SU-DHL-6 (cell line): Measurements from ENCODE around the gene GRIK1.

ENCODE experiments used
- EZH2phosphoT487 ChIP-seq: fragments of 200-600 bp; sonication (generic), shearing (Covaris generic); conservative IDR thresholded peaks from 2 replicates; pipeline ENCODE4 v1.6.1; 2018; ENCODE audit warnings: mild to moderate bottlenecking, antibody characterized with exemption, low read length, moderate library complexity, mixed read lengths
- TF ChIP-seq, protein P1 (sequence below): fragments of 200-600 bp; sonication (generic); IDR thresholded peaks from one replicate; pipeline ENCODE4 v1.5.1; 2017; ENCODE audit warnings: antibody characterized with exemption, mild to moderate bottlenecking, low read length, moderate library complexity; ENCODE audit not compliant: insufficient read depth, poor library complexity, severe bottlenecking

DNA sequence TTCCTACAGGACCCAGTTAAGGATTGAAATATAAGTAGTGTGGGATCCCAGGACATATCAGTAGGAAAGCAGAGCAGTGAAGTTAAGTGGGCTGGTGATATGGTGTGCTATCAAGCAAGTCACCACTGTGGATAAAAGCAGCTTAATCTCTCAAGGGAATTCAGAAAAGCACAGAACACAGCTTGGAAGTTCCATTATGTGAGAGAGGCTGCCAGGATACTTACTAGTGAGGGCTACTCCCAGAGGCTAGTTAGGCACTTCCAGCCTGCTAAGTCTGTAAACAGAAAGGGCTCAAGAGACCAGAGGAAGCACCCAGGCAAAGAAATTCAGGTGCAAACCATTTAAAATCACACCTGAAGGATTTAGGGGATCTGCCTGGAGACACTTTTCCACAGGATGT, 18.8 kb upstream of the GRIK1 start:
- TF ChIP-seq, protein P1, sequence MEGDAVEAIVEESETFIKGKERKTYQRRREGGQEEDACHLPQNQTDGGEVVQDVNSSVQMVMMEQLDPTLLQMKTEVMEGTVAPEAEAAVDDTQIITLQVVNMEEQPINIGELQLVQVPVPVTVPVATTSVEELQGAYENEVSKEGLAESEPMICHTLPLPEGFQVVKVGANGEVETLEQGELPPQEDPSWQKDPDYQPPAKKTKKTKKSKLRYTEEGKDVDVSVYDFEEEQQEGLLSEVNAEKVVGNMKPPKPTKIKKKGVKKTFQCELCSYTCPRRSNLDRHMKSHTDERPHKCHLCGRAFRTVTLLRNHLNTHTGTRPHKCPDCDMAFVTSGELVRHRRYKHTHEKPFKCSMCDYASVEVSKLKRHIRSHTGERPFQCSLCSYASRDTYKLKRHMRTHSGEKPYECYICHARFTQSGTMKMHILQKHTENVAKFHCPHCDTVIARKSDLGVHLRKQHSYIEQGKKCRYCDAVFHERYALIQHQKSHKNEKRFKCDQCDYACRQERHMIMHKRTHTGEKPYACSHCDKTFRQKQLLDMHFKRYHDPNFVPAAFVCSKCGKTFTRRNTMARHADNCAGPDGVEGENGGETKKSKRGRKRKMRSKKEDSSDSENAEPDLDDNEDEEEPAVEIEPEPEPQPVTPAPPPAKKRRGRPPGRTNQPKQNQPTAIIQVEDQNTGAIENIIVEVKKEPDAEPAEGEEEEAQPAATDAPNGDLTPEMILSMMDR: no peak
- TF ChIP-seq EZH2phosphoT487: no peak
